ENCODE results near the gene RALGPS1. TPM values are rescaled to one million over a fixed set of nuclear protein-coding genes. Genes with fewer than 3 reads are reported as not detected.

Gene RALGPS1
- total RNA-seq, 2 experiments from 2014 or later: 2.5 to 4.1 TPM

DNA sequence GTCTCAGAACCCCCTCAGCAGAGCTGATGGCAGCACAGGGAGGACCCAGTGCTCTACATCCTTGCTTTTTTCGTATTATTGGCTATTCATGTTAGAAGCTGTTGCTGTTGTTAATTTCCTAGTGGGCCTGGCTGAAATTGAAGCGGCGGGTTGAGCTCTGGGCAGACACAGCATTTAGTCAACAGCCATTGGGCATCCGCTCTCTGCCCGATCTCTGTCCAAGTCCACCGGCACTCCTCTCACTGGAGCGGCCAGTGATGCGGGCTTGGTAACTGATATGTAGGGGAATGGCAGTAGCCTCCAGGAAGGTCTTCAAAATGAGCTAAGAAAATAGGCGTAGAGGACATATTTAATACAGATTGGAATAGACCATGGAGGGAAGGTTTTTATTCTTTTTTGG, 348.7 kb downstream of the RALGPS1 start:
- Mint-ChIP-seq H3K36me3 (ENCODE audit: low read depth) (no peaks in the 10 kb centered on the region), H3K4me1 (ENCODE audit: low read depth) (no peaks in the 10 kb centered on the region), H3K4me3 (no peak overlapping the region), H3K27me3 (ENCODE audit: low read depth) (peaks cover 14% of the 10 kb centered on the region), H3K27ac (no peak overlapping the region), H3K9me3 (ENCODE audit: insufficient read depth) (no peaks in the 10 kb centered on the region)
- POLR2A ChIA-PET: no interaction called here
- CTCF ChIA-PET: no interaction called here
- DNase-seq (no peak), ATAC-seq (no peak)

DNA sequence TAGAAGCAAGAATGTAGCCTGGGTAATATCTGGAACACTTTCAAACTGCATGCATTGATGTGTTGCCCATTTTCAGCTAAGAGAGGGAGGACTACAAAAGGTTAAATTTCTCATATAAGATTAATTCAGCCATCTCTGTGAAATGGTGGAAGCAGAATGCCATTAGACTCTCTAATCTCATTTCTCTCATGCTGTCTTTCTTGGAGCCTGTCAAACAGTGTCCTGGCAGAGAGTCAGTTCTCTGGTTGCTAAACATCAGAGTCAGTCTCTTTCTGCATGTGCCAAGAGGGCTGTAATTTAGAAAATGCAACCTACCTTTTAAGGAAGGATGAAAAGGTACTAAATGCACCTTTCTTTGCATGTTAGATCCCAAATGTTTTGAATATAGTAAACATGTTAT, 349.1 kb downstream of the RALGPS1 start:
- Mint-ChIP-seq H3K4me3 (no peak overlapping the region), H3K27ac (no peak overlapping the region), H3K9me3 (ENCODE audit: insufficient read depth) (no peaks in the 10 kb centered on the region), H3K36me3 (ENCODE audit: low read depth) (no peaks in the 10 kb centered on the region), H3K4me1 (ENCODE audit: low read depth) (no peaks in the 10 kb centered on the region), H3K27me3 (ENCODE audit: low read depth) (peaks cover 15% of the 10 kb centered on the region)
- ChIA-PET CTCF (no interaction called here), POLR2A (no interaction called here)
- DNase-seq (no peak), ATAC-seq (no peak)

DNA sequence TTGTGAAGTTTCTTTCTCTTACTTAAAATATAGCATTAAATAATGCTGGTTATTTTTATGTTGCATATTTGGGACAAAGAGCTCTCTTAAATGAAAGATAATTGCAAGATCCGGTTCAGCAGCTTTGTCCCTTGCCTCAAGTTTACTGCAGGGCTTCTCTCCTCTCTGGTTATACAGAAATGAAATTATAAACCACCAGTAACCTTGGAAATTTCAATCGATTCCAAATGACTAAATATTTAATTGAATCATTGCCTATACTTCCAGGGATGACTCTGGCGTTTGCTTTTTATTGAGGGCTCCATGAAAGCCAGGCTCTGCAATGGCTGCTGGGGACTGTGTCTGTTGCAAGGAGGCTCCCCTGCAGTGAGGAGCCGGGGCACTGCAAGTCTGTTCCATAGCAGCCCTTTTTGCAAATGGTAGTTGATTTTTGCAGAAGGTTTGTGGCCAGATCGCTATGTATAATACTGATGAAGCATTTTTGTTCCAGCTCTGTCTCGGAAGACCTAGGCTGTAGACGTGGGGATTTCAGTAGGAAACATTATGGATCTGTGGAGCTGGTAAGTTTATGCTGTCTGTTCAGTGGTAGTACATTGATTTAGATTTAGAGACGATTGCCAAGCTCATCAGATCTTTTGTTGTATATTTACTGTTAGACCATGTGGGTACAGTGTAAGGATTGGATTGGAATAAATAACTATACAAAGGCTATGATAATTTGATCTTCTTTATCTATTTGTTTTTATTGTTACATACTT, 350.1 kb downstream of the RALGPS1 start, which contains the start of gene GARNL3:
Gene GARNL3 (plus strand): TSS at position 313 of the 758 bp plus-strand sequence. CDS start 104 bp downstream, at position 417.
- ChIA-PET POLR2A (interaction anchor here (0.6 to 0.7 kb wide), 2 partner anchors 12 to 456 kb away, joined by 3 read pairs; no protein-coding TSS in a partner anchor), CTCF (interaction anchor here (0.6 to 1.1 kb wide), 2 partner anchors 50 to 152 kb away, joined by 3 read pairs; no protein-coding TSS in a partner anchor)
- no peak for DNase-seq
- no peak within 1 kb of the TSS for H3K27ac Mint-ChIP-seq
- no peak for ATAC-seq
- no peaks in the 10 kb centered on the region for H3K4me1 Mint-ChIP-seq (ENCODE audit: low read depth)
- H3K4me3 Mint-ChIP-seq: no peak within 1 kb of the TSS
- no peaks in the 10 kb centered on the region for H3K9me3 Mint-ChIP-seq (ENCODE audit: insufficient read depth)
- H3K36me3 Mint-ChIP-seq (ENCODE audit: low read depth): no peaks in the 10 kb centered on the region
- peaks cover 17% of the 10 kb centered on the region for H3K27me3 Mint-ChIP-seq (ENCODE audit: low read depth)

DNA sequence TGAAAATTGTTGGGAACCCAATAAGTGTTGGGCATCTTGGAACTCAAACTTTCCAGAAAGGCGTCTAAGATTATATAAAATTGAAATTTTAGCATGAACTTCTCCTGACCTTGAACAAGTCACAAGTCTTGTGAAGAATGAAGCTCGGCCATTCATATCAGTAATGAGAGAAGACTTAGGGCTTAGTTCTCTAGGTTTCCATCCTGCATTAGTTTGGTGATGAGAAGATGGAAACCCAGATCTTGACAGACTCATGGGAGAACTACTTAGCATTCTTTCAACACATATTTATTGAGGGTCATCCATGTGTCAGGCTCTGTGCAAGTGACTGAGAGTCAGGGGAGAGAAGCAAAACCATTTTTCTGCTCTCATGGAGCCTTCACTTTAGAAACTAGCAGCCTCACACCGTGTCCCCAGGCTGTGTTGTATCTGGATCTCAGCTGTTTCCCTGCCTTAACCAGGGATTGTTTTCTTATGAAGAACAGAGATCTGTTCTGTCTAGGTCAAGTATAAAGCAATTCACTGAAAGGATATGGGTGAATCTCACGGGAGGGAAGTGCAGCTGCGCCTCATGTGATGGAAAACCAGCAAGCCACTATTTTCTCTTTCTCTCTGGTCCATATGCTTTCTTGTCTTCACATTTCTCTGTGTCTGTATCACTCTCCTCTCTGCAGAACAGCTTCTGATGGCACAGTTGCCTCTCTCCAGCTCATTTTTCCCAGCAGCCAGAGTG, 353.4 kb downstream of the RALGPS1 start:
- DNase-seq: no peak
- no peak overlapping the region for H3K27ac Mint-ChIP-seq
- H3K27me3 Mint-ChIP-seq (ENCODE audit: low read depth): peaks cover 27% of the 10 kb centered on the region
- no peaks in the 10 kb centered on the region for H3K9me3 Mint-ChIP-seq (ENCODE audit: insufficient read depth)
- CTCF ChIA-PET: interaction anchor here (1.6 kb wide), 1 partner anchor 13 kb away, joined by 4 read pairs; no protein-coding TSS in a partner anchor
- H3K4me1 Mint-ChIP-seq (ENCODE audit: low read depth): no peaks in the 10 kb centered on the region
- H3K36me3 Mint-ChIP-seq (ENCODE audit: low read depth): no peaks in the 10 kb centered on the region
- POLR2A ChIA-PET: interaction anchor here (0.7 kb wide), 1 partner anchor 838 kb away, joined by 3 read pairs; no protein-coding TSS in a partner anchor
- ATAC-seq: no peak
- no peak overlapping the region for H3K4me3 Mint-ChIP-seq

DNA sequence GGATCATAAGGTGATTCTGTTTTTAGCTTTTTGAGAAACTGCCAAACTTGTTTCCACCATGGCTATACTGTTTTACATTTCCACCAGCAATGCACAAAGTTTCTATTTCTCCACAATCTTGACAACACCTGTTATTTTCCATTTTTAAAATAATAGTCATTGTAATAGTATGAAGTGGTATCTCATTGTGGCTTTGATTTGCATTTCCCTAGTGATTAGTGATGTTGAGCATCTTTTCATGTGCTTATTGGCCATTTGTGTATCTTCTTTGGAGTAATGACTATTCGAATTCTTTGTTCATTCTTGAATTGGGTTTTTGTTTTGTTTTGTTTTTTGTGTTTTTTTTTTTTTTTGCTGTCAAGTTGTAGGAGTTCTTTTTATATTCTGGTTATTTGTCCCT, 354.9 kb downstream of the RALGPS1 start:
- Mint-ChIP-seq H3K4me1 (ENCODE audit: low read depth) (no peaks in the 10 kb centered on the region), H3K36me3 (ENCODE audit: low read depth) (no peaks in the 10 kb centered on the region), H3K4me3 (no peak overlapping the region), H3K27me3 (ENCODE audit: low read depth) (peaks cover 25% of the 10 kb centered on the region), H3K27ac (no peak overlapping the region), H3K9me3 (ENCODE audit: insufficient read depth) (no peaks in the 10 kb centered on the region)
- DNase-seq (no peak), ATAC-seq (no peak)
- CTCF ChIA-PET: interaction anchor here (0.9 kb wide), 1 partner anchor 45 kb away, joined by 3 read pairs; no protein-coding TSS in a partner anchor
- POLR2A ChIA-PET: no interaction called here

Other genes starting within 250 kb of the RALGPS1 start
- gene ZBTB43, start 109.7 kb upstream of the RALGPS1 start, total RNA-seq: 10 to 100 TPM; 13.6 to 19.1 TPM
- gene ZBTB34, start 54.1 kb upstream of the RALGPS1 start, total RNA-seq: 1 to 10 TPM; 7.7 to 8.1 TPM
- not detected for gene ANGPTL2, start 207.9 kb downstream of the RALGPS1 start, total RNA-seq

Measured in activated CD8-positive, alpha-beta T cell treated with anti-CD3 and anti-CD28 coated beads, Interleukin-2, amount 10 ng/mL, durations not matched to agents 7 days and 5 days (primary cell).